PC-3 (cell line): ENCODE measurements around the gene HSPB7.

Experiments used
- CTCF ChIP-seq: fragments of 300-600 bp; sonication (generic); conservative IDR thresholded peaks from 2 replicates; pipeline ENCODE4 v1.5.1; 2017; ENCODE audit warnings: antibody characterized with exemption, low read depth, mild to moderate bottlenecking, low read length
- EZH2 ChIP-seq: fragments of 300-600 bp; sonication (generic); IDR thresholded peaks from one replicate; pipeline ENCODE4 v1.6.1; 2017; ENCODE audit warnings: antibody characterized with exemption, mild to moderate bottlenecking, low read length; ENCODE audit not compliant: unreplicated experiment
- EZH2phosphoT487 ChIP-seq: fragments of 300-600 bp; sonication (generic); IDR thresholded peaks from 2 replicates; pipeline ENCODE4 v1.6.1; 2018; ENCODE audit warnings: mild to moderate bottlenecking, antibody characterized with exemption, low read length, borderline replicate concordance

GRCh38 chr1:16018308-16018707, 465 bp upstream of the HSPB7 start:
- no peak for TF ChIP-seq CTCF
- TF ChIP-seq EZH2 = no peak
- no peak for TF ChIP-seq EZH2phosphoT487
